ENCODE data around the gene TEAD1. TPM values are rescaled to one million over a fixed set of nuclear protein-coding genes. Genes with fewer than 3 reads are reported as not detected.
A peak's percentile ranks its signal among the peaks of the same experiment; 100 is the strongest.

Gene TEAD1
- total and polyA plus RNA-seq, 9 donors, result 20.0 to 84.1 (median 67.6) TPM

- Histone ChIP-seq H3K4me3 (no peak overlapping the region), H3K4me1 (ENCODE audit: insufficient read depth) (peaks cover 17% of the 10 kb centered on the region), H3K27ac (no peak overlapping the region), H3K27me3 (no peaks in the 10 kb centered on the region), H3K9me3 (no peaks in the 10 kb centered on the region), H3K36me3 (no peaks in the 10 kb centered on the region)
- 34 to 50% (median 39%) methylated on average over 9 of the region's 9 CpGs for WGBS, 3 donors
- intact Hi-C loops (cut with DNase I), result no loop called here
- TF ChIP-seq POLR2A (IDR thresholded peaks at IDR 0.05), result no peak
- peak in 2 of 5 donors; percentile 29 to 50 for DNase-seq
These were observed 32.6 kb downstream of the TEAD1 start for GRCh38 chr11:12706545-12707499.

GRCh38 chr11:12707500-12707880 is 33.3 kb downstream of the TEAD1 start:
- H3K36me3 ChIP-seq, result no peaks in the 10 kb centered on the region
- TF ChIP-seq EP300 (IDR thresholded peaks at IDR 0.05) (no peak), POLR2A (IDR thresholded peaks at IDR 0.05) (no peak), CTCF (IDR thresholded peaks at IDR 0.05) (no peak)
- no peak overlapping the region for H3K4me3 ChIP-seq
- H3K27ac ChIP-seq, result no peak overlapping the region
- no peak for DNase-seq
- no peaks in the 10 kb centered on the region for H3K9me3 ChIP-seq
- H3K27me3 ChIP-seq, result no peaks in the 10 kb centered on the region
- intact Hi-C loops (cut with DNase I), result no loop called here
- H3K4me1 ChIP-seq (ENCODE audit: insufficient read depth), result peaks cover 14% of the 10 kb centered on the region

- H3K4me1 ChIP-seq (ENCODE audit: insufficient read depth), result peaks cover 9% of the 10 kb centered on the region
These were observed 37.3 kb downstream of the TEAD1 start for GRCh38 chr11:12711496-12711895.

GRCh38 chr11:12712132-12712531 is 37.9 kb downstream of the TEAD1 start:
- Histone ChIP-seq H3K27me3 (no peaks in the 10 kb centered on the region), H3K9me3 (no peaks in the 10 kb centered on the region), H3K4me3 (no peak overlapping the region), H3K27ac (no peak overlapping the region), H3K4me1 (ENCODE audit: insufficient read depth) (peaks cover 4% of the 10 kb centered on the region), H3K36me3 (no peaks in the 10 kb centered on the region)
- 95 to 98% (median 97%) methylated on average over 4 of the region's 4 CpGs for WGBS, 3 donors
- no peak for DNase-seq
- intact Hi-C loops (cut with DNase I), result no loop called here
- TF ChIP-seq POLR2A (IDR thresholded peaks at IDR 0.05), result no peak
- TF ChIP-seq CTCF (IDR thresholded peaks at IDR 0.05), result no peak
- TF ChIP-seq EP300 (IDR thresholded peaks at IDR 0.05), result no peak

More at GRCh38 chr11:12711496-12711895, 37.3 kb downstream of the TEAD1 start:
- Histone ChIP-seq H3K9me3 (no peaks in the 10 kb centered on the region), H3K27me3 (no peaks in the 10 kb centered on the region), H3K27ac (no peak overlapping the region), H3K4me3 (no peak overlapping the region), H3K36me3 (no peaks in the 10 kb centered on the region)
- no peak for DNase-seq
- WGBS, 3 donors, result 97 to 100% (median 98%) methylated on average over 1 of the region's 1 CpG
- TF ChIP-seq EP300 (IDR thresholded peaks at IDR 0.05) (no peak), CTCF (IDR thresholded peaks at IDR 0.05) (no peak), POLR2A (IDR thresholded peaks at IDR 0.05) (no peak)
- intact Hi-C loops (cut with DNase I), result no loop called here

GRCh38 chr11:12715131-12715530 is 40.9 kb downstream of the TEAD1 start:
- Histone ChIP-seq H3K27me3 (no peaks in the 10 kb centered on the region), H3K36me3 (no peaks in the 10 kb centered on the region), H3K4me3 (no peak overlapping the region), H3K9me3 (no peaks in the 10 kb centered on the region), H3K27ac (no peak overlapping the region), H3K4me1 (ENCODE audit: insufficient read depth) (peaks cover 6% of the 10 kb centered on the region)
- WGBS, 3 donors, result 96 to 97% (median 97%) methylated on average over 4 of the region's 4 CpGs
- no peak for TF ChIP-seq EP300 (IDR thresholded peaks at IDR 0.05)
- TF ChIP-seq POLR2A (IDR thresholded peaks at IDR 0.05), result no peak
- no peak for TF ChIP-seq CTCF (IDR thresholded peaks at IDR 0.05)
- intact Hi-C loops (cut with DNase I), result no loop called here
- DNase-seq, result no peak
